Measurements from ENCODE around the gene TMEM52.

GRCh38 chr1:1874901-1875300, 44.2 kb downstream of the TMEM52 start:
- TF ChIP-seq CTCF (IDR thresholded peaks at IDR 0.05) (no peak), FOXS1 (CRISPR knock-in tag; IDR thresholded peaks at IDR 0.05) (no peak), KDM1A (IDR thresholded peaks at IDR 0.05; ENCODE audit: low read depth) (no peak), MAX (IDR thresholded peaks at IDR 0.05) (no peak), RCOR1 (IDR thresholded peaks at IDR 0.05; ENCODE audit: low read depth, low read length) (no peak), ZNF302 (CRISPR knock-in tag; IDR thresholded peaks at IDR 0.05) (no peak), USF2 (IDR thresholded peaks at IDR 0.05) (no peak), NPAS2 (CRISPR knock-in tag; IDR thresholded peaks at IDR 0.05; ENCODE audit: borderline replicate concordance) (no peak), CHD2 (IDR thresholded peaks at IDR 0.05; ENCODE audit: low read length, partially characterized antibody) (no peak)
